Stimulated activated CD4-positive, alpha-beta T cell treated with anti-CD3 and anti-CD28 coated beads, Interleukin-15, amount 100 ng/mL, for 48 hours (primary cell): Measurements from ENCODE around the gene SCUBE3.

Source experiments
- DNase-seq, 2 donors: peaks; one replicate each; pipeline ENCODE4 v3.0.0-alpha.2; 2020; ENCODE audit warnings: low read depth in 2 of 2

SCUBE3 gene

GRCh38 chr6:35267897-35268296 lies 54.1 kb downstream of the SCUBE3 start:
- no peak for DNase-seq

- no peak for DNase-seq
These were observed 58.2 kb downstream of the SCUBE3 start for GRCh38 chr6:35272005-35272404.

- no peak for DNase-seq
These were observed 60.2 kb downstream of the SCUBE3 start for GRCh38 chr6:35273822-35274559.

- no peak for DNase-seq
These were observed 62.0 kb downstream of the SCUBE3 start for GRCh38 chr6:35275744-35276260.

GRCh38 chr6:35278708-35279107 lies 65.0 kb downstream of the SCUBE3 start:
- DNase-seq, result no peak

GRCh38 chr6:35280903-35281302 lies 67.1 kb downstream of the SCUBE3 start:
- no peak for DNase-seq

- no peak for DNase-seq
These were observed 68.7 kb downstream of the SCUBE3 start for GRCh38 chr6:35282472-35282871.

GRCh38 chr6:35283361-35283760 lies 69.6 kb downstream of the SCUBE3 start:
- DNase-seq, result no peak

GRCh38 chr6:35287671-35288396 lies 74.1 kb downstream of the SCUBE3 start:
- no peak for DNase-seq

GRCh38 chr6:35288834-35289233 lies 75.1 kb downstream of the SCUBE3 start:
- no peak for DNase-seq

- no peak for DNase-seq
These were observed 77.7 kb downstream of the SCUBE3 start for GRCh38 chr6:35291491-35291890.

- DNase-seq, result no peak
These were observed 78.7 kb downstream of the SCUBE3 start for GRCh38 chr6:35292494-35292893.

- DNase-seq, result no peak
These were observed 79.9 kb downstream of the SCUBE3 start for GRCh38 chr6:35293681-35294080.

- peak in 1 of 2 donors; percentile 40 for DNase-seq
These were observed 80.7 kb downstream of the SCUBE3 start for GRCh38 chr6:35294308-35294945.

- DNase-seq, result no peak
These were observed 81.3 kb downstream of the SCUBE3 start for GRCh38 chr6:35295036-35295435.

GRCh38 chr6:35295521-35296315 lies 82.0 kb downstream of the SCUBE3 start:
- no peak for DNase-seq

- DNase-seq, result no peak
These were observed 83.3 kb downstream of the SCUBE3 start for GRCh38 chr6:35296931-35297600.

GRCh38 chr6:35297601-35298481 lies 84.1 kb downstream of the SCUBE3 start, which contains the start of gene DEF6:
TSS of gene DEF6 (plus strand) at chr6:35297818. CDS start at chr6:35297857, 39 bp downstream.
- peak; percentile 83 to 85 for DNase-seq

GRCh38 chr6:35298625-35299140 lies 84.9 kb downstream of the SCUBE3 start:
- DNase-seq, result no peak

- DNase-seq, result no peak
These were observed 85.9 kb downstream of the SCUBE3 start for GRCh38 chr6:35299674-35300073.
